Bronchial epithelial cell (primary cell): ENCODE results near the gene OST4. TPM values are rescaled to one million over a fixed set of nuclear protein-coding genes. Genes with fewer than 3 reads are reported as not detected.

Experiments used
- DNase-seq: peaks from one replicate; pipeline ENCODE4 v3.0.0-alpha.2; 2010; ENCODE audit warnings: low read depth
- FAIRE-seq: peaks from 2 replicates; lab custom pipeline; 2011; peaks lifted over from hg19 to GRCh38; lab: Jason Lieb, UNC
- H3K27me3 ChIP-seq: 2 replicates; pipeline ENCODE4 v1.5.1; 2011; ENCODE audit warnings: low read length; ENCODE audit not compliant: control insufficient read depth, insufficient read depth
- H3K36me3 ChIP-seq: 2 replicates; pipeline ENCODE4 v1.5.1; 2011; ENCODE audit warnings: low read length; ENCODE audit not compliant: control insufficient read depth, insufficient read depth
- H3K4me3 ChIP-seq: 2 replicates; pipeline ENCODE4 v1.5.1; 2011; ENCODE audit warnings: mild to moderate bottlenecking, low read depth, low read length, control low read depth
- total RNA-seq: library from RNA; depleted of rRNA; stranded (reverse); fragments of >200 nt; gene quantifications from 2 replicates; pipeline ENCODE4 v1.2.1, GENCODE V29; 2014
- TF ChIP-seq, protein P1 (sequence below): IDR thresholded peaks from 2 replicates; pipeline ENCODE4 v1.5.1; 2011; ENCODE audit warnings: mild to moderate bottlenecking, moderate library complexity, low read length, control low read depth, inconsistent platforms; ENCODE audit not compliant: insufficient read depth, severe bottlenecking

Gene OST4
- total RNA-seq, 1 donor from 2014 or later = 226 TPM

DNA sequence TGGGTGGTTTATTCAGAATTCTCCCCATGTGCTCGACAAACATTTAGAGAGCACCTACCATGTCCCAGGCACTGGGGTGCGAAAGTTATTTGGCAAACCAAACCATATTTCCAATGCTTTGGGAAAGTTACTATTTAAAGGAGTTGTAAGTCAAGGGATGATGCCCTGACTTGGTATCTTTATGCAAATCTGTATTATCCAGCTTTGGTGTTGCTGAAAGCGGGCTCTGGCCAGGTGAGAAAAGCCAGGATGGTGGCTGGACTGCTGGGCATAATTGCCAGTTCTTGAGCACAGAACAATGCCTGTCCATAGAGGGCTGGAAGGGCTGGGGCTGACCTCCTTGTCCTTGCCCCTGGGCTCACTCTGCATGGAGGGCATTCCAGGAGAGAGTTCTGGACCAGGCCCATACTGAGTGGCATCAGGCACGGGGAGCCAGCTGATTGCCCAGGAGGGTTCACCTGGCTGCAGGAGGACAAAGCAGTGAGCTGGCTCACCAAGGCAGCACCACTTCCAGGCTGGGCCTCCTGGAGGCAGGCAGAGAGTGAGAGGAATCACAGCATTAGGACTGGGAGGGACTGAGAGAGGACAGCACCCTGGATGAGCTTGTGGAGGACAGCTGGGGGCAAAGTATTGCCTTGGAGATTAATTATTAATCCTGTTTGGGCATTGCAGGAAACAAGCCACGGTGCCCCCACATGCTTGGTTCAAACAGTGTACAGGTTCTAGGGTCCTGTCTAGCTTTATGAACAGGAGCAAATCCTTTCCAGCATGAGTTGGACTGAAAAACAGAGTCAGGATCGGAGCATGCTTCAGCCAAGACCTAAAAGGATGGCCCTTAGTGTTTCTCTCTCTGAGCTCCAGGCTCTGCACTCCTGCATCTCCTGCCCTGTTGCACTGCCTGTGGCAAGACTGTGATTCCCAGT is 22.2 kb upstream of the OST4 start:
- Histone ChIP-seq H3K4me3 (no peak overlapping the region), H3K36me3 (no peaks in the 10 kb centered on the region), H3K27me3 (no peaks in the 10 kb centered on the region)
- TF ChIP-seq, protein P1, sequence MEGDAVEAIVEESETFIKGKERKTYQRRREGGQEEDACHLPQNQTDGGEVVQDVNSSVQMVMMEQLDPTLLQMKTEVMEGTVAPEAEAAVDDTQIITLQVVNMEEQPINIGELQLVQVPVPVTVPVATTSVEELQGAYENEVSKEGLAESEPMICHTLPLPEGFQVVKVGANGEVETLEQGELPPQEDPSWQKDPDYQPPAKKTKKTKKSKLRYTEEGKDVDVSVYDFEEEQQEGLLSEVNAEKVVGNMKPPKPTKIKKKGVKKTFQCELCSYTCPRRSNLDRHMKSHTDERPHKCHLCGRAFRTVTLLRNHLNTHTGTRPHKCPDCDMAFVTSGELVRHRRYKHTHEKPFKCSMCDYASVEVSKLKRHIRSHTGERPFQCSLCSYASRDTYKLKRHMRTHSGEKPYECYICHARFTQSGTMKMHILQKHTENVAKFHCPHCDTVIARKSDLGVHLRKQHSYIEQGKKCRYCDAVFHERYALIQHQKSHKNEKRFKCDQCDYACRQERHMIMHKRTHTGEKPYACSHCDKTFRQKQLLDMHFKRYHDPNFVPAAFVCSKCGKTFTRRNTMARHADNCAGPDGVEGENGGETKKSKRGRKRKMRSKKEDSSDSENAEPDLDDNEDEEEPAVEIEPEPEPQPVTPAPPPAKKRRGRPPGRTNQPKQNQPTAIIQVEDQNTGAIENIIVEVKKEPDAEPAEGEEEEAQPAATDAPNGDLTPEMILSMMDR = no peak
- DNase-seq = no peak
- FAIRE-seq = no peak

DNA sequence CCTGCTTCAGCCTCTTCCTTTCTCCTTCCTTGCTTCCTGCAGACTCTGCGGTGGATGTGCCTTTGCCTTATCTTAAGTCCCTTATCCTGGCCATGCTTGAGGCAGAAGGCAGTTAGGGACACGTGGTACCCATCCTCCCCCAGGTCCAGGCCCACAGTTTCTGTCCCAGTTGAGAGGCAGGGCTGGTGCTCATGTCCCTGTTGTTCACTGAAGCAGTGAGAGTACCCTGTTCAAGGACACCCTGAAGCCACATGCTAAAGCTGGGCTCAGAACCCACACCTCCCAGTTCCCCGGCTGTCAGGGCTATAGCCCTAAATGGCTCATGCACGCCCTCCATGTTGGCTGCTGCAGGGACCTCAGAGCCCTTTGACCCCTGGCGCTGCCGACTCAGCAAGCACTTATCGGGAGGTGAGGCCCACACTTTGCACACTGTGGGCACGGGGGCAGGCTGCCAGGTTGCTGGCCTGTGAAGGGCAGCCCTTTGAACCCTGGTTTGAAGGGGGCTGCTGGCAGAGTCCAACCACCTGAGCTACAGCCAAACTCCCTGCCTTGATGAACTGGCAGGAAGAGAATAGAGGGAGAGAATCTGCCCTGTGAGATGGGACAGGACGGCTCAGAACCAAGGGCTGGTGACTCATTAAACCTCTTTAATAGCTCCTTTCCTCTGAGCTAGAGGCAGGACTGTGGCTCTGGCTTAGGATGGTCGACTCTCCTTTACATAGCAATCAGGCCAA is 21.4 kb upstream of the OST4 start:
- TF ChIP-seq, protein P1 = no peak
- H3K4me3 ChIP-seq = no peak overlapping the region
- DNase-seq (no peak), FAIRE-seq (no peak)
- H3K27me3 ChIP-seq = no peaks in the 10 kb centered on the region
- no peaks in the 10 kb centered on the region for H3K36me3 ChIP-seq

DNA sequence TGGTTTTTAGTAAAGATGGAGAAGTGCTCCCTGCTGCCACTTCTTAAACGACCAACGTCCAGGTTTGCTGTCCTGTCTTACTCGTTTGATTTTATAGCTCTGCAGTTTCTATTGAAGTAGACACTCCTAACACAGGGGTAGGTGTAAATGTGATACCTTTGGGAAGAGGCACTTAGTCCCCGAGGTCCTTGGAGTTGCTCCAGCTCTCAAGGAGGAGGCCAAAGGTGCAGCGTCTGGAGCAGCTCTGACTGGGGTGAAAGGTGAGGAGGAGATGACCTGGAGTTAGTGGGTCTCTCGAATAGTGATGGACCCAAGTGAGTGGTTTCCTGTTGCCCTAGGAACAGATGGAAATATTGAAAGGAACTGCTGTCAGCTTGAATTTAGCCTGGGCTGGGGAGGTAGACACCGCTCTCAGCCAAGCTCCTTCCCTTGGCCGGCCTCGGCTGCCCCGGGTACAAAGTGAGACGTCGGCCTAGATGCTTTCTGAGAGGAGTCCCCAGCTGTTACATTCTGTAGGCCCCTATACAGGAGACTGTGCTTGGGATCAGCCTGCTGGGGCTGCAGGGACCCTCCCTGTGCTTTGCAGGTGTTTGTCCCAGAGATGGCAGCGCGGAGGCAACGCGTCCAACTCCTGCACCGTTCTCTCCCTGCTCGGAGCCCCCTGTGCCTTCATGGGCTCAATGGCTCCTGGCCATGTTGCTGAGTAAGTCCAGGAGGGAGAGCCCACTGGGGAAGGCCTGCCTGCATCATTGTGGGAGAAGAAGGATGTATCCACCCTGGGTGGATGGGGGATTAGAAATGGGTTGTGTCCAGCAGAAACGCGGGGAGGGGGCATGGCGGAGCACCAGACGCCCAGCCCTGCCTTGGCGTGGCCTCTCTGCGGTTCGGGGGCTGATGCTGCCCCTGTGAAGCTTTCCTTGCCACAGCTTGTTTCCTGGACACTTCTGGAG is 20.6 kb upstream of the OST4 start:
- TF ChIP-seq, protein P1 = no peak
- no peak for FAIRE-seq
- no peak overlapping the region for H3K4me3 ChIP-seq

DNA sequence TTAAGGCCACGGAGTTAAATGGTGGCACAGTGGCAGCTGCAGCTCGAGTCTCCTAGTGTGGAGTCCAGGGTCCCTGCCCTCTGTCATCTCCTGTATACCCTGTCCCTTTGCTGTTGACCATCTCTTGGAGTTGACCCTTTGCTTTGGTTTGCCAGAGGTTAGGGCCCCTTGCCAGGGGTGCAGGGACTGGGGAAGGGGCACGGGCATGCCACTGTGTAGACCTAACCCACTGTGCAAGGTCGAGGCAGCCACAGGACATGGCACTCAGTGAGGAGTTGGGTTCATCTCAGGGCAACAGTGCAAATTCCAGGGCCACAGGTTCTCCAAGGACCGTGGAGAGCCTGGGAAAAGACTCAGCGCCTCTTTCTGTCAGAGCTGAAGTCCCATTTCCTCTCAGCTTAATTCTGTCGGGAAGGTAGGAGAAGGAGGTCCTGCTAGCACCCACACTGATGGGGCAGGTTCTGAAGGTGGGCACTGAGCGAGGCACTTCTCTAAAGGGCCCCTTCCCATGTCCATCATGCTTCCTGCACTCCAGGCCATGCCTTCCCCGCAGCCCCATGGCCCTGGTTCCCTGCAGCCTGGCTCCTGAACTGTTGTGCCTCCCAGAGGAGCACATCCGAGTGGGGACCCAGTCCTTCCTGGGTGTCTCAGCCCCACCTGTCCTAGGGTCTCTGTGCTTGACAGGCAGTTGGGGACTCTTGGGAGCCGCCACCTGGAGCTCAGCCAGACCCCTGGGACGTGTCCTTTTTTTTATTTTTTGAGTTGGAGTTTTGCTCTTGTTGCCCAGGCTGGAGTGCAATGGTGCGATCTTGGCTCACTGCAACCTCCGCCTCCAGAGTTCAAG is 17.9 kb upstream of the OST4 start:
- no peak for FAIRE-seq
- no peaks in the 10 kb centered on the region for H3K36me3 ChIP-seq
- H3K27me3 ChIP-seq = no peaks in the 10 kb centered on the region
- DNase-seq = no peak
- H3K4me3 ChIP-seq = no peak overlapping the region
- TF ChIP-seq, protein P1 = no peak

More for the DNA sequence above, 20.6 kb upstream of the OST4 start:
- no peak for DNase-seq
- H3K27me3 ChIP-seq = no peaks in the 10 kb centered on the region
- no peaks in the 10 kb centered on the region for H3K36me3 ChIP-seq

DNA sequence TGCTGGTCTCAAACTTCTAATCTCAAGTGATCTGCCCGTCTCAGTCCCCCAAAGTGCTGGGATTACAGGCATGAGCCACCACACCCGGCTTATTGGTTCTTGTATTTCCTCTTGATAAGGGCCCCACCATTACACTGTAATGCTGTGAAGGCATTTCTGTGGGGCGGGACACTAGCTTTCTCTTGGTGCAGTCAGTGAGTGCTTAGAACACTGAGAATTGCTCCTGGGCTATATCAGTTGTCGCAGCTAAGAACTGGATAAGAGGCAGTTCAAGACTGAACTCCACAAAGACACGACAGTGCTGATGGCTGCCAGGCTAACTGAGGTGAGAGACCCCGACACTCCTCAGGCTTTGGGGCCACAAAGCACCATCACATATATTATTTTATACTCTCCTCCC is 17.2 kb upstream of the OST4 start:
- TF ChIP-seq, protein P1 = no peak
- FAIRE-seq (no peak), DNase-seq (no peak)
- no peaks in the 10 kb centered on the region for H3K36me3 ChIP-seq
- no peaks in the 10 kb centered on the region for H3K27me3 ChIP-seq
- no peak overlapping the region for H3K4me3 ChIP-seq
